ENCODE data around the gene VIPR2. TPM values are rescaled to one million over a fixed set of nuclear protein-coding genes. Genes with fewer than 3 reads are reported as not detected.

Gene VIPR2
- polyA plus RNA-seq, 1 donor from 2014 or later = 0.51 TPM

DNA sequence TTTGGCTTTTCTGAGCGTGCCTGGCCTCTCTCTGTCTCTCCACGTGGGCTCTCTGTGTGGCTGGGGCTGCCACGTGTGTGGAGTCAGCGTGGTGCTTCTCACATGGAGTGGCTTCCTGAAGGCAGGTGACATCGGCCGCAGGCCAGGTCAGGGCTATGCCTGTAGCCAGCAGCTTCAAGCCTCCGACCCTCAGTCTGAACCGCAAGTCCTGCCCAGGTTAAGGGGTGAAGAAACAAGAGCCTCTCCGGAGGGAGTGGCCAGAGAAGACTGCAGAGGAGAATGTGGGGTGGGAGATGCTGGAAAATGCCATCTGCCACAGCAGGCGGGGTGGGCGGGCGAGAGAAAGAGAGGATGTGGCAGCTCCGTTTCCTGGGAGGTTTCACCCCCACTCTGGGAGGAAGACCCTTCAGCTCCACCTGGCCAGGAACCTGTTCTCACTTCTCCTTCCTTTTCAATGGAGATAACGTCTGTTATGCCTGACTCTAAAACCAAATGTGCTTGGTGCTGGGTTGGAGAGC is 14.3 kb upstream of the VIPR2 start:
- no peak for TF ChIP-seq SMC3 (conservative IDR thresholded peaks at IDR 0.05; ENCODE audit: poor library complexity)
- TF ChIP-seq EZH2 (IDR thresholded peaks at IDR 0.05; ENCODE audit: borderline replicate concordance, insufficient read depth, low read length, poor library complexity, severe bottlenecking) = no peak
- TF ChIP-seq, protein P1, sequence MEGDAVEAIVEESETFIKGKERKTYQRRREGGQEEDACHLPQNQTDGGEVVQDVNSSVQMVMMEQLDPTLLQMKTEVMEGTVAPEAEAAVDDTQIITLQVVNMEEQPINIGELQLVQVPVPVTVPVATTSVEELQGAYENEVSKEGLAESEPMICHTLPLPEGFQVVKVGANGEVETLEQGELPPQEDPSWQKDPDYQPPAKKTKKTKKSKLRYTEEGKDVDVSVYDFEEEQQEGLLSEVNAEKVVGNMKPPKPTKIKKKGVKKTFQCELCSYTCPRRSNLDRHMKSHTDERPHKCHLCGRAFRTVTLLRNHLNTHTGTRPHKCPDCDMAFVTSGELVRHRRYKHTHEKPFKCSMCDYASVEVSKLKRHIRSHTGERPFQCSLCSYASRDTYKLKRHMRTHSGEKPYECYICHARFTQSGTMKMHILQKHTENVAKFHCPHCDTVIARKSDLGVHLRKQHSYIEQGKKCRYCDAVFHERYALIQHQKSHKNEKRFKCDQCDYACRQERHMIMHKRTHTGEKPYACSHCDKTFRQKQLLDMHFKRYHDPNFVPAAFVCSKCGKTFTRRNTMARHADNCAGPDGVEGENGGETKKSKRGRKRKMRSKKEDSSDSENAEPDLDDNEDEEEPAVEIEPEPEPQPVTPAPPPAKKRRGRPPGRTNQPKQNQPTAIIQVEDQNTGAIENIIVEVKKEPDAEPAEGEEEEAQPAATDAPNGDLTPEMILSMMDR (IDR thresholded peaks at IDR 0.05; ENCODE audit: poor library complexity, severe bottlenecking) = no peak
- no peak for TF ChIP-seq TAF1 (IDR thresholded peaks at IDR 0.05; ENCODE audit: low read depth)
- no peak for TF ChIP-seq POLR2AphosphoS5 (IDR thresholded peaks at IDR 0.05)
- TF ChIP-seq EP300 (conservative IDR thresholded peaks at IDR 0.05; ENCODE audit: poor library complexity, severe bottlenecking) = no peak
- no peak for TF ChIP-seq MXI1 (conservative IDR thresholded peaks at IDR 0.05; ENCODE audit: poor library complexity, severe bottlenecking)
- no peak for TF ChIP-seq RAD21 (conservative IDR thresholded peaks at IDR 0.05)
- TF ChIP-seq, protein P2, sequence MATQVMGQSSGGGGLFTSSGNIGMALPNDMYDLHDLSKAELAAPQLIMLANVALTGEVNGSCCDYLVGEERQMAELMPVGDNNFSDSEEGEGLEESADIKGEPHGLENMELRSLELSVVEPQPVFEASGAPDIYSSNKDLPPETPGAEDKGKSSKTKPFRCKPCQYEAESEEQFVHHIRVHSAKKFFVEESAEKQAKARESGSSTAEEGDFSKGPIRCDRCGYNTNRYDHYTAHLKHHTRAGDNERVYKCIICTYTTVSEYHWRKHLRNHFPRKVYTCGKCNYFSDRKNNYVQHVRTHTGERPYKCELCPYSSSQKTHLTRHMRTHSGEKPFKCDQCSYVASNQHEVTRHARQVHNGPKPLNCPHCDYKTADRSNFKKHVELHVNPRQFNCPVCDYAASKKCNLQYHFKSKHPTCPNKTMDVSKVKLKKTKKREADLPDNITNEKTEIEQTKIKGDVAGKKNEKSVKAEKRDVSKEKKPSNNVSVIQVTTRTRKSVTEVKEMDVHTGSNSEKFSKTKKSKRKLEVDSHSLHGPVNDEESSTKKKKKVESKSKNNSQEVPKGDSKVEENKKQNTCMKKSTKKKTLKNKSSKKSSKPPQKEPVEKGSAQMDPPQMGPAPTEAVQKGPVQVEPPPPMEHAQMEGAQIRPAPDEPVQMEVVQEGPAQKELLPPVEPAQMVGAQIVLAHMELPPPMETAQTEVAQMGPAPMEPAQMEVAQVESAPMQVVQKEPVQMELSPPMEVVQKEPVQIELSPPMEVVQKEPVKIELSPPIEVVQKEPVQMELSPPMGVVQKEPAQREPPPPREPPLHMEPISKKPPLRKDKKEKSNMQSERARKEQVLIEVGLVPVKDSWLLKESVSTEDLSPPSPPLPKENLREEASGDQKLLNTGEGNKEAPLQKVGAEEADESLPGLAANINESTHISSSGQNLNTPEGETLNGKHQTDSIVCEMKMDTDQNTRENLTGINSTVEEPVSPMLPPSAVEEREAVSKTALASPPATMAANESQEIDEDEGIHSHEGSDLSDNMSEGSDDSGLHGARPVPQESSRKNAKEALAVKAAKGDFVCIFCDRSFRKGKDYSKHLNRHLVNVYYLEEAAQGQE (IDR thresholded peaks at IDR 0.05; ENCODE audit: borderline replicate concordance) = no peak
- Histone ChIP-seq H3K36me3 (ENCODE audit: insufficient read depth, low read length) (no peaks in the 10 kb centered on the region), H3K9ac (ENCODE audit: low read length) (no peak overlapping the region), H2AFZ (ENCODE audit: low read depth, low read length) (no peak overlapping the region), H3K79me2 (replicated peaks; ENCODE audit: insufficient read depth, low read length) (no peaks in the 10 kb centered on the region), H3K27ac (ENCODE audit: low read length) (no peak overlapping the region), H3K9me3 (ENCODE audit: low read length) (no peaks in the 10 kb centered on the region), H3K4me2 (ENCODE audit: low read length) (no peak overlapping the region), H4K20me1 (ENCODE audit: insufficient read depth) (no peaks in the 10 kb centered on the region), H3K4me3 (ENCODE audit: low read length) (no peak overlapping the region), H3K27me3 (ENCODE audit: insufficient read depth, low read depth, low read length) (no peaks in the 10 kb centered on the region), H3K9me2 (ENCODE audit: insufficient read depth, low read length) (no peaks in the 10 kb centered on the region), H3F3A (ENCODE audit: insufficient read depth, low read length, poor library complexity, severe bottlenecking) (no peaks in the 10 kb centered on the region)

DNA sequence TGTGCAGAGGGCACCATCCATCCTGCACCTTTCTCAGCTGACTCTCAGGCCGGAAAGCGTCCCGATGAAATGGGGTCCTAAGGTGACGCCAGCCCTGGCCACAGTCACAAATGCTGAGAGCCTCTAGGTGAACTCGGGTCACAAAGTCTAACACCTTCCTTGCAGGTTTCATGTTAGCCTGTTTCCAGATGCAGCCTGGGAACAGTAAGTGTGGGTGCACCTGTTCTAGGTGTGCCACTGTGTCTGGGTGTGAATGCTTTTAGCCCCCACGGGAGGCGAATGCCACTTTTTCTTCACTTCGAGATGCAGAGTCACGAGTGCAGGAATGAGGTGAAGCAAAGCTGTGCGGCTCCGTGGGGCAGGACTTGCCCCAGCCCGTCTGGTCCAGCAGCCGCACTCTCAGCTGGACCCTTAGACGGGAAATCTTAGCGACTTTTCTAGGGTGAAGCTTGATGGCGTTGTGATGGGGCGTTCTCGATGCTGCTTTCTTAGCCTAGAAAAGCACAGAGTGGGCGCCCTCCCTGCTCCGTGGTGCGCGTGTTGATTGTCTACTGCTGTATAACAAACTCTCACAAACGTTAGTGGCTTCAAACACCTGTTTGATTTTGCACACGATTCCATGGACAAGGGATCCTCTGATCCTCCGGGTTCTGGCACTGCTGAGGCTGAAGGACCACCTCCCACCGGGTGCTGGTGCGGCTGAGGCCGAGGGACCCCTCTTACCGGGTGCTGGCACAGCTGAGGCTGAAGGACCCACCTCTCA is 13.6 kb upstream of the VIPR2 start:
- H2AFZ ChIP-seq (ENCODE audit: low read depth, low read length) = no peak overlapping the region
- H4K20me1 ChIP-seq (ENCODE audit: insufficient read depth) = no peaks in the 10 kb centered on the region
- no peaks in the 10 kb centered on the region for H3K79me2 ChIP-seq (replicated peaks; ENCODE audit: insufficient read depth, low read length)
- no peak for TF ChIP-seq TAF1 (IDR thresholded peaks at IDR 0.05; ENCODE audit: low read depth)
- TF ChIP-seq, protein P1 (IDR thresholded peaks at IDR 0.05; ENCODE audit: poor library complexity, severe bottlenecking) = no peak
- TF ChIP-seq, protein P2 (IDR thresholded peaks at IDR 0.05; ENCODE audit: borderline replicate concordance) = no peak
- no peak for TF ChIP-seq SMC3 (conservative IDR thresholded peaks at IDR 0.05; ENCODE audit: poor library complexity)
- no peak for TF ChIP-seq RAD21 (conservative IDR thresholded peaks at IDR 0.05)
- no peak for TF ChIP-seq EZH2 (IDR thresholded peaks at IDR 0.05; ENCODE audit: borderline replicate concordance, insufficient read depth, low read length, poor library complexity, severe bottlenecking)
- TF ChIP-seq EP300 (conservative IDR thresholded peaks at IDR 0.05; ENCODE audit: poor library complexity, severe bottlenecking) = no peak
- no peak for TF ChIP-seq MXI1 (conservative IDR thresholded peaks at IDR 0.05; ENCODE audit: poor library complexity, severe bottlenecking)
- no peak for TF ChIP-seq POLR2AphosphoS5 (IDR thresholded peaks at IDR 0.05)
- no peak overlapping the region for H3K4me3 ChIP-seq (ENCODE audit: low read length)
- H3F3A ChIP-seq (ENCODE audit: insufficient read depth, low read length, poor library complexity, severe bottlenecking) = no peaks in the 10 kb centered on the region
- no peaks in the 10 kb centered on the region for H3K36me3 ChIP-seq (ENCODE audit: insufficient read depth, low read length)
- H3K27ac ChIP-seq (ENCODE audit: low read length) = no peak overlapping the region
- no peak overlapping the region for H3K4me2 ChIP-seq (ENCODE audit: low read length)
- no peaks in the 10 kb centered on the region for H3K27me3 ChIP-seq (ENCODE audit: insufficient read depth, low read depth, low read length)
- H3K9ac ChIP-seq (ENCODE audit: low read length) = no peak overlapping the region
- no peaks in the 10 kb centered on the region for H3K9me3 ChIP-seq (ENCODE audit: low read length)
- no peaks in the 10 kb centered on the region for H3K9me2 ChIP-seq (ENCODE audit: insufficient read depth, low read length)

Measured in neural cell (in vitro differentiated cells).